ENCODE results near the gene DYNC2LI1.

Gene DYNC2LI1

DNA sequence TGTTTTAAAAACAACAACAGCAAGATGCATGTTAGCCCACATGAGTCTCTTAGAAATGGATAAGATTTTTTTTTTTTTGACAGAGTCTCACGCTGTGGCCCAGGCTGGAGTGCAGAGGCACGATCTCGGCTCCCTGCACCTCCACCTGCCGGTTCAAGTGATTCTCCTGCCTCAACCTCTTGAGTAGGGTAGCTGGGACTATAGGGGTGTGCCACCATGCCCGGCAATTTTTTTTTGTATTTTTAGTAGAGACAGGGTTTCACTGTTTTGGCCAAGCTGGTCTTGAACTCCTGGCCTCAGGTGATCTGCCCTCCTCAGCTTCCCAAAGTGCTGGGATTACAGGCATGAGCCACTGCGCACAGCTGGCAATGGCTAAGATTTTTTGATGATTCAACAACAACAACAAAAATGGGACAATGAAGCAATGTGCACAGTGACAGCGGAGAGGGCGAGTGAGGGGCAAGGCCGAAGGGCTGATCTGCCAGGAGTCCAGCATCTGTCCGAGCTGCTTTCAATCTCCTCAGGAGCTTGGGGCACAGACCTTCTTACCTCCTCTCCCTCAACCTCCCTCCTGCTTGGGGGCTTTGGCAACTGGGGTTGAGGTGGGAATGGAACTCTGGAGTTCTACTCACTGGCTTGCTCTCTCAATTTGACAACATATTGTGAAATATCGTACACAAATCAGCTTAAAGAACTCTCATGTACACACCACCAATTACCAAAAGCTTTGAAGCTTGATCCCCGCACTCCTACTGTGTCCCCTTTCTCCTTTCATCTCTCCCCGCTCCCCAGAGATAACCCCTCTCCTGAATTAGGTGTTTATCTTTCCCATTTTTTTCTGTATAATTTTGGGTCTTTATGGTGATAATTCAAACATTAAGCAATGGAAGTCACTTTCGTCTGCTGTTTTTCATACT lies 68.4 kb downstream of the DYNC2LI1 start:
- Mint-ChIP-seq H3K9me3 (no peaks in the 10 kb centered on the region), H3K36me3 (ENCODE audit: insufficient read depth) (no peaks in the 10 kb centered on the region), H3K4me3 (no peak overlapping the region), H3K27ac (ENCODE audit: low read depth) (no peak overlapping the region), H3K27me3 (peaks cover 18% of the 10 kb centered on the region), H3K4me1 (no peaks in the 10 kb centered on the region)
- DNase-seq (ENCODE audit: low spot score in 2 of 2) (no peak), ATAC-seq (replicated peaks; ENCODE audit: extremely low read depth, poor library complexity, severe bottlenecking) (no peak)

- no peaks in the 10 kb centered on the region for H3K36me3 Mint-ChIP-seq (ENCODE audit: insufficient read depth)
- no peak for ATAC-seq (replicated peaks; ENCODE audit: extremely low read depth, poor library complexity, severe bottlenecking)
- no peaks in the 10 kb centered on the region for H3K4me1 Mint-ChIP-seq
- no peak overlapping the region for H3K4me3 Mint-ChIP-seq
- no peak for DNase-seq (ENCODE audit: low spot score in 2 of 2)
- no peaks in the 10 kb centered on the region for H3K9me3 Mint-ChIP-seq
- no peak overlapping the region for H3K27ac Mint-ChIP-seq (ENCODE audit: low read depth)
- peaks cover 24% of the 10 kb centered on the region for H3K27me3 Mint-ChIP-seq
Observed at GRCh38 chr2:43842866-43843226, 69.0 kb downstream of the DYNC2LI1 start.

- Mint-ChIP-seq H3K27ac (ENCODE audit: low read depth) (no peak overlapping the region), H3K4me1 (no peaks in the 10 kb centered on the region), H3K4me3 (no peak overlapping the region), H3K9me3 (no peaks in the 10 kb centered on the region), H3K27me3 (peaks cover 18% of the 10 kb centered on the region), H3K36me3 (ENCODE audit: insufficient read depth) (no peaks in the 10 kb centered on the region)
- DNase-seq (ENCODE audit: low spot score in 2 of 2) = no peak
- ATAC-seq (replicated peaks; ENCODE audit: extremely low read depth, poor library complexity, severe bottlenecking) = no peak
Observed at GRCh38 chr2:43845181-43845580, 71.3 kb downstream of the DYNC2LI1 start.

DNA sequence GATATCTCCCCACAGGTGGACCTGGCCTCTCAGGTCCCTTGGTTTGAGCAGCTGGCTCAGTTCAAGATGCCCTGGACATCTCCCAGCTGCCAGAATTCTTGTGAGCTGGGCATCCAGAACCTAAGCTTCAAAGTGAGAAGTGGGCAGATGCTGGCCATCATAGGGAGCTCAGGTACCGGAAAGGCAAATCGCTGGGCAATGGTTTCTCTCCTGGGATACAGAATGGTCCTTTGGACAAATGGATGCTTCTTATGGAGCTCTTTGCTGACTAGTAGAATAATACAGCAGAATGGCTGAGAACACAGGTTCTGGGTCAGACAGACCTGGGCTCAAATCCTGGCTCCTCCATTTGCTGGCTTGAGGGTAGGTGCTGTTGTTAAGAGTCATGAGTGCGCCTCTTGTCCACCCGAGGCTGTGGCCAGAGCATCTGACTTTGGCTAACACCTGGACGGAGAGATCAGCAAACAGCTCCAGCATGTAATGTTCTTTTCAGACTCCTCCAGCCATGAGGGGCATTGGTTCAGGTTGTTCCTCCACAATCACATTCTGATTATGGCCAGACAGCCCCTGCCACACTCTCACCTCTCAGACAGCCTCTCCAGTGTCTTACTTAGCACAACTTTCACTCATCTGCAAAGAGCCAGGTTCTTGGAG lies 72.4 kb downstream of the DYNC2LI1 start:
- H3K27ac Mint-ChIP-seq (ENCODE audit: low read depth) = no peak overlapping the region
- no peak for ATAC-seq (replicated peaks; ENCODE audit: extremely low read depth, poor library complexity, severe bottlenecking)
- H3K4me3 Mint-ChIP-seq = no peak overlapping the region
- H3K9me3 Mint-ChIP-seq = no peaks in the 10 kb centered on the region
- peaks cover 17% of the 10 kb centered on the region for H3K27me3 Mint-ChIP-seq
- no peak for DNase-seq (ENCODE audit: low spot score in 2 of 2)
- no peaks in the 10 kb centered on the region for H3K36me3 Mint-ChIP-seq (ENCODE audit: insufficient read depth)
- H3K4me1 Mint-ChIP-seq = no peaks in the 10 kb centered on the region

DNA sequence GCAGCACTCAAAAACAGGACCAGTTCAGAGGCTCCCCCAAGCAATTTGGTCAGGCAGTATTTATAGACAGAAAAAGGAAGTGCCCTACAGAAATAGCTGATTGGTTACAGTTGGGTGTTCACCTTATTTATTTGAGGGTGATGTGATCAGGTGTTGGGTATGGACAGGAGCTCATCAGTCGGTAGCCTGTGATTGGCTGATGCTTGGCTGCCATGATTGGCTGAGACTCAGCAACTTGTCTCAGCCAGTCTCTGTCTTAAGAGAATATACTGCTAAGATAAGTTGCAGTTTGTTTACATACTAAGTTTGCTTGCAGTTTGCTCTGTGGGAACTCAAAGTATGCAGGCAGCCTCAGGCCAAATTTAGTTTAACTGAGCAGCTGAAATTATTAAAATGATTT lies 74.4 kb downstream of the DYNC2LI1 start:
- H3K36me3 Mint-ChIP-seq (ENCODE audit: insufficient read depth) = no peaks in the 10 kb centered on the region
- H3K27ac Mint-ChIP-seq (ENCODE audit: low read depth) = no peak overlapping the region
- DNase-seq (ENCODE audit: low spot score in 2 of 2) (no peak), ATAC-seq (replicated peaks; ENCODE audit: extremely low read depth, poor library complexity, severe bottlenecking) (no peak)
- peaks cover 31% of the 10 kb centered on the region for H3K27me3 Mint-ChIP-seq
- H3K9me3 Mint-ChIP-seq = no peaks in the 10 kb centered on the region
- H3K4me1 Mint-ChIP-seq = no peaks in the 10 kb centered on the region
- no peak overlapping the region for H3K4me3 Mint-ChIP-seq

- DNase-seq (ENCODE audit: low spot score in 2 of 2) (no peak), ATAC-seq (replicated peaks; ENCODE audit: extremely low read depth, poor library complexity, severe bottlenecking) (no peak)
- H3K4me1 Mint-ChIP-seq = no peaks in the 10 kb centered on the region
- no peak overlapping the region for H3K4me3 Mint-ChIP-seq
- H3K9me3 Mint-ChIP-seq = no peaks in the 10 kb centered on the region
- H3K27me3 Mint-ChIP-seq = peaks cover 60% of the 10 kb centered on the region
- H3K27ac Mint-ChIP-seq (ENCODE audit: low read depth) = no peak overlapping the region
- H3K36me3 Mint-ChIP-seq (ENCODE audit: insufficient read depth) = no peaks in the 10 kb centered on the region
Observed at GRCh38 chr2:43851011-43851980, 77.5 kb downstream of the DYNC2LI1 start.

GRCh38 chr2:43852196-43852730 lies 78.4 kb downstream of the DYNC2LI1 start:
- H3K9me3 Mint-ChIP-seq = no peaks in the 10 kb centered on the region
- ATAC-seq (replicated peaks; ENCODE audit: extremely low read depth, poor library complexity, severe bottlenecking) = no peak
- no peaks in the 10 kb centered on the region for H3K4me1 Mint-ChIP-seq
- H3K36me3 Mint-ChIP-seq (ENCODE audit: insufficient read depth) = no peaks in the 10 kb centered on the region
- no peak overlapping the region for H3K27ac Mint-ChIP-seq (ENCODE audit: low read depth)
- H3K4me3 Mint-ChIP-seq = no peak overlapping the region
- peaks cover 68% of the 10 kb centered on the region for H3K27me3 Mint-ChIP-seq
- DNase-seq (ENCODE audit: low spot score in 2 of 2) = no peak

DNA sequence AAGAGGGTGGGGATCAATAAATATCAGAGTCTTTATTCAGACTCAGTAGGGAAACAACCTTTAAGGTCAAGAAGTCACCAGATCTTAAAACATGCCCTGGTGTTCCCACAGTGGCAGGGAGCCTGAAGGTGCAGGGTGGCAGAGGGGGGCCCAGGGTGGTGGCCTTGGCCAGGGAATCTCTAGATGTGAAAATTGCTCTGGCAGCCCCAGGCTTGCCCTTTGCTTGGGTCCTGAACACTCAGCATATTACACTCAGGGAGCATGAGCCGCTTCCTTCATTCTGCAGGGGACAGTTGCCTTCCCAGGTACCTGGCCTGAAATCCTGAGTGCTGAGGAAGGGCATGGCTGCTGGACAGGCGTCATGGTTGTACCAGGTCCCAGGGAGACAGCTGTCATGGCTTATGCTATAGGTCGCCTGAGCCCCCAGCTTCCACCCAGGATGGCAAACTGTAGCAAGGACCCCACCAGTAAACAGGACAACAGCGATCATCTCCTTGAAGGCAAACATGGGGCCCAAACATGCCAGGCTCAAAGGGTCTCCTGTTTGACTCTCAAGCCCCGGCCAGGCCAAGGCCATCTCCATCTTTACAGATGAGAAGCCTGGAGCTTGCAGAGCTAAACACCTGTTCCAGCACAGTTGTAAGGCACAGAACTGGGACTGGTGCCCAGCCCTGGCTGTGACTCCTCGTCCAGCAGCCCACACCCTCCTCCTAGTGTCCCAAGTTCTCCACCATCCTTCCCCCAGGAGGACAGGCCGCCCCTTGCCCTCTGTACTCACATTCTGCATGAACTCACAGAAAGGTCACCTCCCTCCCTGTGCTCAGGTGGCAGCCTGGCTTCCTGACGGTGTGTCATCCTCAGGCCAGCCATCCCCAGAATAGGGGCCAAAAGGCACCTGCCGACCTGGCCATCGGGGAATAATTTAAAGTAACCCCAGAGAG lies 79.6 kb downstream of the DYNC2LI1 start:
- Mint-ChIP-seq H3K4me3 (no peak overlapping the region), H3K4me1 (no peaks in the 10 kb centered on the region), H3K36me3 (ENCODE audit: insufficient read depth) (no peaks in the 10 kb centered on the region), H3K27me3 (peaks cover 71% of the 10 kb centered on the region), H3K27ac (ENCODE audit: low read depth) (no peak overlapping the region), H3K9me3 (no peaks in the 10 kb centered on the region)
- ATAC-seq (replicated peaks; ENCODE audit: extremely low read depth, poor library complexity, severe bottlenecking) = no peak
- no peak for DNase-seq (ENCODE audit: low spot score in 2 of 2)

GRCh38 chr2:43854671-43855070 lies 80.8 kb downstream of the DYNC2LI1 start:
- Mint-ChIP-seq H3K9me3 (no peaks in the 10 kb centered on the region), H3K27me3 (peaks cover 83% of the 10 kb centered on the region), H3K36me3 (ENCODE audit: insufficient read depth) (no peaks in the 10 kb centered on the region), H3K4me1 (no peaks in the 10 kb centered on the region), H3K27ac (ENCODE audit: low read depth) (no peak overlapping the region), H3K4me3 (no peak overlapping the region)
- ATAC-seq (replicated peaks; ENCODE audit: extremely low read depth, poor library complexity, severe bottlenecking) (no peak), DNase-seq (ENCODE audit: low spot score in 2 of 2) (no peak)

- peaks cover 90% of the 10 kb centered on the region for H3K27me3 Mint-ChIP-seq
- no peaks in the 10 kb centered on the region for H3K9me3 Mint-ChIP-seq
- no peaks in the 10 kb centered on the region for H3K4me1 Mint-ChIP-seq
- H3K27ac Mint-ChIP-seq (ENCODE audit: low read depth) = no peak overlapping the region
- H3K4me3 Mint-ChIP-seq = no peak overlapping the region
- no peak for DNase-seq (ENCODE audit: low spot score in 2 of 2)
- no peak for ATAC-seq (replicated peaks; ENCODE audit: extremely low read depth, poor library complexity, severe bottlenecking)
- H3K36me3 Mint-ChIP-seq (ENCODE audit: insufficient read depth) = no peaks in the 10 kb centered on the region
Observed at GRCh38 chr2:43855292-43855691, 81.5 kb downstream of the DYNC2LI1 start.
